ENCODE results near the gene PCDHA12. TPM values are rescaled to one million over a fixed set of nuclear protein-coding genes. Genes with fewer than 3 reads are reported as not detected.
"Not testable (repeated sequence)": the region's sequence is repeated elsewhere in the genome, so short reads cannot be mapped to it uniquely, and the experiment has no call there.

Gene PCDHA12
- total RNA-seq, 5 donors from 2014 or later (not counting 1 experiment from before 2014, with no cell fraction given), result not detected

- H3K27ac Mint-ChIP-seq; H3K9me3 ChIP-seq; POLR2A ChIA-PET; H3K4me3 ChIP-seq (ENCODE audit: control insufficient read depth in 1 of 2, extremely low read depth in 1 of 2, low read length in 1 of 2); CTCF ChIA-PET; H3K4me1 ChIP-seq (ENCODE audit: control insufficient read depth in 1 of 2, extremely low read depth in 1 of 2, insufficient read depth in 2 of 2, low read length in 2 of 2); H3K27ac ChIP-seq (ENCODE audit: low read length); H3K36me3 Mint-ChIP-seq; H3K4me1 Mint-ChIP-seq; ATAC-seq (replicated peaks in 1 of 4); DNase-seq; H3K36me3 ChIP-seq (ENCODE audit: control insufficient read depth in 2 of 2, extremely low read depth in 1 of 2, insufficient read depth in 1 of 2, low read length in 1 of 2); H3K4me3 Mint-ChIP-seq: not testable (repeated sequence)
- peaks cover 30 to 37% of the 10 kb centered on the region in 2 donors for H3K27me3 Mint-ChIP-seq
- WGBS (ENCODE audit: insufficient coverage), result 47% methylated on average over 19 of the region's 38 CpGs
- H3K27me3 ChIP-seq (replicated peaks in 1 of 2; ENCODE audit: control insufficient read depth in 2 of 2, extremely low read depth in 1 of 2, insufficient read depth in 2 of 2, low read length in 1 of 2), result peaks cover 0 to 21% of the 10 kb centered on the region in 2 experiments
- peaks cover 8 to 19% (median 15%) of the 10 kb centered on the region in 3 donors for H3K9me3 Mint-ChIP-seq
Measured at GRCh38 chr5:140834439-140835008, 40.6 kb upstream of the PCDHA12 start.

GRCh38 chr5:140835622-140836510, 39.2 kb upstream of the PCDHA12 start:
- 63% methylated on average over 103 of the region's 103 CpGs for WGBS (ENCODE audit: insufficient coverage)
- peaks cover 0 to 5% (median 0%) of the 10 kb centered on the region in 3 donors for H3K4me1 Mint-ChIP-seq
- CTCF ChIA-PET, result no interaction called here
- peaks cover 4% of the 10 kb centered on the region for H3K36me3 Mint-ChIP-seq
- Histone ChIP-seq H3K27me3 (replicated peaks in 1 of 2; ENCODE audit: control insufficient read depth in 2 of 2, extremely low read depth in 1 of 2, insufficient read depth in 2 of 2, low read length in 1 of 2) (peaks cover 0 to 15% of the 10 kb centered on the region in 2 experiments), H3K27ac (ENCODE audit: low read length) (no peak overlapping the region), H3K9me3 (no peaks in the 10 kb centered on the region), H3K36me3 (ENCODE audit: control insufficient read depth in 2 of 2, extremely low read depth in 1 of 2, insufficient read depth in 1 of 2, low read length in 1 of 2) (no peaks in the 10 kb centered on the region), H3K4me3 (ENCODE audit: control insufficient read depth in 1 of 2, extremely low read depth in 1 of 2, low read length in 1 of 2) (no peak overlapping the region), H3K4me1 (ENCODE audit: control insufficient read depth in 1 of 2, extremely low read depth in 1 of 2, insufficient read depth in 2 of 2, low read length in 2 of 2) (no peaks in the 10 kb centered on the region)
- no peak overlapping the region for H3K4me3 Mint-ChIP-seq
- no peak overlapping the region for H3K27ac Mint-ChIP-seq
- ATAC-seq (replicated peaks in 1 of 4) (no peak), DNase-seq (no peak)
- peaks cover 38 to 41% of the 10 kb centered on the region in 2 donors for H3K27me3 Mint-ChIP-seq
- peaks cover 15 to 28% (median 17%) of the 10 kb centered on the region in 3 donors for H3K9me3 Mint-ChIP-seq
- POLR2A ChIA-PET, result no interaction called here

GRCh38 chr5:140840978-140841962, 33.8 kb upstream of the PCDHA12 start, which contains the start of gene PCDHA8:
PCDHA8 (plus strand) TSS chr5:140841187; CDS start chr5:140841322, 135 bp downstream.
- H3K9me3 Mint-ChIP-seq, result peaks cover 7 to 23% (median 13%) of the 10 kb centered on the region in 3 donors
- POLR2A ChIA-PET, result no interaction called here
- WGBS (ENCODE audit: insufficient coverage), result 42% methylated on average over 21 of the region's 47 CpGs

GRCh38 chr5:140842798-140843733, 32.0 kb upstream of the PCDHA12 start:
- Mint-ChIP-seq H3K9me3 (peaks cover 11 to 17% (median 15%) of the 10 kb centered on the region in 3 donors), H3K36me3 (no peaks in the 10 kb centered on the region), H3K4me3 (no peak overlapping the region), H3K27me3 (peaks cover 22 to 32% of the 10 kb centered on the region in 2 donors), H3K27ac (no peak overlapping the region), H3K4me1 (peaks cover 0 to 2% (median 0%) of the 10 kb centered on the region in 3 donors)
- Histone ChIP-seq H3K27me3 (replicated peaks in 1 of 2; ENCODE audit: control insufficient read depth in 2 of 2, extremely low read depth in 1 of 2, insufficient read depth in 2 of 2, low read length in 1 of 2) (peaks cover 2 to 10% of the 10 kb centered on the region in 2 experiments), H3K9me3 (no peaks in the 10 kb centered on the region), H3K36me3 (ENCODE audit: control insufficient read depth in 2 of 2, extremely low read depth in 1 of 2, insufficient read depth in 1 of 2, low read length in 1 of 2) (no peaks in the 10 kb centered on the region), H3K4me3 (ENCODE audit: control insufficient read depth in 1 of 2, extremely low read depth in 1 of 2, low read length in 1 of 2) (no peak overlapping the region), H3K27ac (ENCODE audit: low read length) (no peak overlapping the region), H3K4me1 (ENCODE audit: control insufficient read depth in 1 of 2, extremely low read depth in 1 of 2, insufficient read depth in 2 of 2, low read length in 2 of 2) (no peaks in the 10 kb centered on the region)
- ChIA-PET CTCF (no interaction called here), POLR2A (no interaction called here)
- ATAC-seq (replicated peaks in 1 of 4), result no peak
- no peak for DNase-seq
- WGBS (ENCODE audit: insufficient coverage), result 61% methylated on average over 75 of the region's 87 CpGs

More at GRCh38 chr5:140840978-140841962, 33.8 kb upstream of the PCDHA12 start, which contains the start of gene PCDHA8:
- Histone ChIP-seq H3K4me1 (ENCODE audit: control insufficient read depth in 1 of 2, extremely low read depth in 1 of 2, insufficient read depth in 2 of 2, low read length in 2 of 2) (no peaks in the 10 kb centered on the region), H3K9me3 (no peaks in the 10 kb centered on the region), H3K27ac (ENCODE audit: low read length) (no peak within 1 kb of the TSS), H3K36me3 (ENCODE audit: control insufficient read depth in 2 of 2, extremely low read depth in 1 of 2, insufficient read depth in 1 of 2, low read length in 1 of 2) (no peaks in the 10 kb centered on the region), H3K27me3 (replicated peaks in 1 of 2; ENCODE audit: control insufficient read depth in 2 of 2, extremely low read depth in 1 of 2, insufficient read depth in 2 of 2, low read length in 1 of 2) (peaks cover 0 to 9% of the 10 kb centered on the region in 2 experiments), H3K4me3 (ENCODE audit: control insufficient read depth in 1 of 2, extremely low read depth in 1 of 2, low read length in 1 of 2) (no peak within 1 kb of the TSS)
- peaks cover 18 to 22% of the 10 kb centered on the region in 2 donors for H3K27me3 Mint-ChIP-seq
- H3K36me3 Mint-ChIP-seq, result no peaks in the 10 kb centered on the region
- ATAC-seq (replicated peaks in 1 of 4), result no peak
- CTCF ChIA-PET, result no interaction called here
- peaks cover 0 to 2% (median 0%) of the 10 kb centered on the region in 3 donors for H3K4me1 Mint-ChIP-seq
- no peak for DNase-seq
- no peak within 1 kb of the TSS for H3K27ac Mint-ChIP-seq
- H3K4me3 Mint-ChIP-seq, result no peak within 1 kb of the TSS

GRCh38 chr5:140848139-140849102, 26.7 kb upstream of the PCDHA12 start, which contains the start of gene PCDHA9:
PCDHA9 (plus strand) TSS chr5:140848382; CDS start chr5:140848496, 114 bp downstream.
- POLR2A ChIA-PET, result not testable (repeated sequence)

More at GRCh38 chr5:140848139-140849102, 26.7 kb upstream of the PCDHA12 start, which contains the start of gene PCDHA9:
- DNase-seq; CTCF ChIA-PET; H3K36me3 Mint-ChIP-seq; H3K27ac Mint-ChIP-seq; H3K4me3 ChIP-seq (ENCODE audit: control insufficient read depth in 1 of 2, extremely low read depth in 1 of 2, low read length in 1 of 2); ATAC-seq (replicated peaks in 1 of 4); H3K4me3 Mint-ChIP-seq; H3K36me3 ChIP-seq (ENCODE audit: control insufficient read depth in 2 of 2, extremely low read depth in 1 of 2, insufficient read depth in 1 of 2, low read length in 1 of 2); H3K4me1 ChIP-seq (ENCODE audit: control insufficient read depth in 1 of 2, extremely low read depth in 1 of 2, insufficient read depth in 2 of 2, low read length in 2 of 2); H3K9me3 Mint-ChIP-seq; H3K27ac ChIP-seq (ENCODE audit: low read length); H3K4me1 Mint-ChIP-seq; H3K9me3 ChIP-seq: not testable (repeated sequence)
- H3K27me3 Mint-ChIP-seq, result peaks cover 8 to 22% of the 10 kb centered on the region in 2 donors
- WGBS (ENCODE audit: insufficient coverage), result 36% methylated on average over 22 of the region's 48 CpGs
- H3K27me3 ChIP-seq (replicated peaks in 1 of 2; ENCODE audit: control insufficient read depth in 2 of 2, extremely low read depth in 1 of 2, insufficient read depth in 2 of 2, low read length in 1 of 2), result peaks cover 4 to 19% of the 10 kb centered on the region in 2 experiments
